T-helper 1 cell treated with Interleukin-12 subunit alpha and Interleukin-12 subunit beta and Interleukin-4 antibody, amounts not matched to agents 30 μg/mL and 1 μg/mL, for 36 hours (primary cell): Measurements from ENCODE around the gene ACHE.

Experiments
- H3K27ac Mint-ChIP-seq: one replicate; pipeline ENCODE4 v1.8.0; 2021; ENCODE audit warnings: mild to moderate bottlenecking, mixed read lengths
- H3K27me3 Mint-ChIP-seq: one replicate; pipeline ENCODE4 v1.8.0; 2021; ENCODE audit warnings: low read depth, mixed read lengths
- H3K36me3 Mint-ChIP-seq: one replicate; pipeline ENCODE4 v1.8.0; 2021; ENCODE audit warnings: low read depth, mixed read lengths
- H3K4me1 Mint-ChIP-seq: one replicate; pipeline ENCODE4 v1.8.0; 2021; ENCODE audit warnings: low read depth, mixed read lengths
- H3K4me3 Mint-ChIP-seq: one replicate; pipeline ENCODE4 v1.8.0; 2021; ENCODE audit warnings: mild to moderate bottlenecking, moderate library complexity, mixed read lengths
- H3K9me3 Mint-ChIP-seq: one replicate; pipeline ENCODE4 v1.8.0; 2021; ENCODE audit warnings: mixed read lengths

ACHE gene

DNA sequence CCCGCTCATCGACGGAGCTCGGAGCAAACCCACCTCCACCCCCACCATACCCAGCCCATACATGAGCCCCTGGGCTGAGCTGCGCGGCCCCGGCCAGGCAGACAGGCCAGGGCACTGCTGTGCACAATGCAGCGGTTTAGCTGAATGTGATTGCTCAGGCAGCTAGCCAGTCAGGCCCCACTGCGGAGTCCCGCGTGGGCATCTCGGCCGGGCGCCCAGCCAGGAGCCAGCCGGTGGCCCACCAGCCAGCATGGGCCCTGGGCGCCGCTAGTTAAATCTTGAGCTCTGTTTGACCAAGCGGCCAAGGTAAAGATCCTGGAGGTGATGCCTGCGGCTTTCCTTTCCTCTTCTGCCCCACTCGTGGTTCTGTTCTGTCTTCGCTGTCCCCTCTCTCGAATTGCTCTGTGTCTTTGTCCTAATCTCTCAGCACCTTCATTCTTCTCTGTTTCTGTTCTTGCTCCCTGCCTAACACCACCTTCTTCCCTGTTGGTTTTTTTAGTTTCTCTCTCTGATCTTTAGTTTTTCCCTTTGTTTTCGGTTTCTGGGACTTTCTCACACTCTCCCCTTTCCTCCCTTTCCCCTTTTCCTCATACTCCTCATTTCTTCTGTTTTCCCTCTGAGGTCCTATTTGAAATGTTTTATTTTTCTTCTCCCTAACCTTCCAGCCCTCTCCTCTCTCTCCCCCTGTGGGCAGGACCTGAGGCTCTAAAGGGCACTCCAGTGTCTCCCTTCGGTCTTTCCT, 12.7 kb downstream of the ACHE start:
- peaks cover 64% of the 10 kb centered on the region for H3K36me3 Mint-ChIP-seq
- no peak overlapping the region for H3K4me3 Mint-ChIP-seq
- H3K9me3 Mint-ChIP-seq, result no peaks in the 10 kb centered on the region
- no peaks in the 10 kb centered on the region for H3K27me3 Mint-ChIP-seq
- peak overlapping the region; percentile 7 for H3K27ac Mint-ChIP-seq
- peaks cover 34% of the 10 kb centered on the region for H3K4me1 Mint-ChIP-seq

DNA sequence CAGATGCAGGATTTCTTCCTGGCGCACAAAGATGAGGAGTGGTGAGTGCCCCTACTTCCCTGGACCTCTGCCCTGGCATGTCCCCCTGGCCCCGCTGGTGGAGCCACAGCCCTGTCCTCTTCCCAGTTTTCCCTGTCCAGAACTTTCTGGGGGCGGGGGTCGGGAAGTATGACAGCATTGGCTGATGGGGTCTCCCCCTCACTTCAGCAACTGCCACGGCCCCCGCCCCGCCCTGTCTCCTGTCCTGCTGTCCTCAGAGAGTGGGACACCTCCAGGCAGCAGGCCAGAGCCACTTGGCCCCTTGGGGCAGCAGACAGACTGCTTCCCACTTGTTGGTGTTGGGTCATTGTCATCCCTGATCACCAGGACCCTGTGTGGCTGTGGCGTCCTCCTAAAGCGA, 13.5 kb downstream of the ACHE start:
- Mint-ChIP-seq H3K27ac (no peak overlapping the region), H3K9me3 (no peaks in the 10 kb centered on the region), H3K27me3 (no peaks in the 10 kb centered on the region), H3K4me3 (no peak overlapping the region), H3K4me1 (peaks cover 27% of the 10 kb centered on the region), H3K36me3 (peaks cover 60% of the 10 kb centered on the region)

DNA sequence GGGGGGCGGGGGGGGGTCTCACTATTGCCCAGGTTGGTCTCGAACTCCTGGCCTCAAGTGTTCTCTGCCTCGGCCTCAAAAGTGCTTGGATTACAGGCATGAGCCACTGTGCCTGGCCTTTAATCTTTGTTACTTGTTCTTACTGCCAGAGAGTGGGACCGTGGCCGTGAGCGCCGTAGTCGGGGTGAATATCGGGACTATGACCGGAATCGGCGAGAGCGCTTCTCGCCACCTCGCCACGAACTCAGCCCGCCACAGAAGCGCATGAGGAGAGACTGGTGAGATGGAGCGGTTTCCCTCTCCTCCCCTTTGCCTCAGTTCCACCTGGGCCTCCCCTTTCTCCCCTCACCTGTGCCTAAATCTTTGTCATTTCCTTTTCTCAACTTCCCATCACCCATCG, 14.6 kb downstream of the ACHE start:
- Mint-ChIP-seq H3K9me3 (no peaks in the 10 kb centered on the region), H3K27me3 (no peaks in the 10 kb centered on the region), H3K4me1 (peaks cover 24% of the 10 kb centered on the region), H3K4me3 (no peak overlapping the region), H3K36me3 (peaks cover 54% of the 10 kb centered on the region), H3K27ac (no peak overlapping the region)

DNA sequence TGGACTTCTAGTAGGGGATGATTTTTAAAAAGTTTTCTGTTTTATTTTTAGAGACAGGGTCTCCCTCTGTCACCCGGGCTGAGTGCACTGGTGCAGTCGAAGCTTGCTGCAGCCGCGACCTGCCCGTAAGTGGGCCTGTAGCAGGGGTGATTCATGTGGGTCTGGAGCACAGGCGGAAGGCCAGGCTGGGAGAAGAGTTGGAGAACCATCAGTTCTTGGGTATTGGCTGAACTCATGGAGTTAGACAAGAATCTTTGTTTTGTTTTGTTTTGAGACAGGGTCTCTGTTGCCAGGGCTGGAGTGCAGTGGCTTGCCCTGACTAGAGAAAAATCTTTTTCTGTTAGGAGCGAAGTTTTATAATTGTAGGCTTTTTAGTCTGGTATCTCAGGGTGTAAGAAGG, 15.0 kb downstream of the ACHE start:
- Mint-ChIP-seq H3K27ac (no peak overlapping the region), H3K27me3 (no peaks in the 10 kb centered on the region), H3K4me3 (no peak overlapping the region), H3K9me3 (no peaks in the 10 kb centered on the region), H3K36me3 (peaks cover 52% of the 10 kb centered on the region), H3K4me1 (peaks cover 26% of the 10 kb centered on the region)

DNA sequence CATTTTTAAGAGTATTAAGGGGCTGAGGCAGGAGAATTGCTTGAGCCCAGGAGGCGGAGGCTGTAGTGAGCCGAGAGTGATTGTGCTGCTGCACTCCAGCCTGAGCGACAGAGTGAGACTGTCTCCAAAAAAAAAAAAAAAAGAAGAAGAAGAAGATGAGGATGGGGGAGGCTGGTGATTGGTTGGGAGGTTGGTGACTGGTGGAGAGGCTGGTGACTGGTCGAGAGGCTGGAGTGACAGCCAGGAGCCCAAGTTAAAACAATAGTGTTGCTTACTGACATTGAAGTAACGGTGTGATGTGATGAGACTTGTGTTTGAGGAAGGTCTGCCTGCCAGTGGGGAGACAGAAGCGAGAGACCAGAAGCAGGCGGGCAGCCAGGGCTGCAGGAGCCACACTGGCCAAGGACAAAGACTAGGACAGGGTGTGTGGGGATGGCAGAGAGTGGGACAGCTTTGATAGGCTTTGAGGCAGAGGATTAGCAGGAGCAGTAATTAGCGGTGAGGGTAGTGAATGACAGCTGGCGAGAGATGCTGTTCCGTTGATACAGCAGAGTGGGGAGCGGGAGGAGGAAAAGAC, 15.9 kb downstream of the ACHE start:
- peaks cover 32% of the 10 kb centered on the region for H3K4me1 Mint-ChIP-seq
- H3K9me3 Mint-ChIP-seq, result no peaks in the 10 kb centered on the region
- no peaks in the 10 kb centered on the region for H3K27me3 Mint-ChIP-seq
- H3K36me3 Mint-ChIP-seq, result peaks cover 53% of the 10 kb centered on the region
- H3K27ac Mint-ChIP-seq, result no peak overlapping the region
- no peak overlapping the region for H3K4me3 Mint-ChIP-seq

DNA sequence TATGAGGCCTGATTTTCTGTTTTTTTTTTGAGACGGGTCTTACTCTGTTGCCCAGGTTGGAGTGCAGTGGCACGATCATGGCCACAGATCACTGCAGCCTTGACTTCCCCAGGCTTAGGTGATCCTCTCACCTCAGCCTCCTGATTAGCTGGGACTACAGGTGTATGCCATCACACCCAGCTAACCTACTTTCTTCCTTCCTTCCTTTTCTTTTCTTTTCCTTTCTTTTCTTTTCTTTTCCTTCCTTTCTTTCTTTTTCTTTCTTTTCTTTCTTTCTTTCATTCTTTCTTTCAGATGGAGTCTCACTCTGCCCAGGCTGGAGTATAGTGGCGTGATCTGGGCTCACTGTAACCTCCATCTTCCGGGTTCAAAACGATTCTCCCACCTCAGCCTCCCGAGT, 17.0 kb downstream of the ACHE start:
- no peaks in the 10 kb centered on the region for H3K27me3 Mint-ChIP-seq
- H3K36me3 Mint-ChIP-seq, result peaks cover 53% of the 10 kb centered on the region
- no peaks in the 10 kb centered on the region for H3K9me3 Mint-ChIP-seq
- H3K27ac Mint-ChIP-seq, result no peak overlapping the region
- H3K4me3 Mint-ChIP-seq, result peak overlapping the region; percentile 46
- H3K4me1 Mint-ChIP-seq, result peaks cover 41% of the 10 kb centered on the region

DNA sequence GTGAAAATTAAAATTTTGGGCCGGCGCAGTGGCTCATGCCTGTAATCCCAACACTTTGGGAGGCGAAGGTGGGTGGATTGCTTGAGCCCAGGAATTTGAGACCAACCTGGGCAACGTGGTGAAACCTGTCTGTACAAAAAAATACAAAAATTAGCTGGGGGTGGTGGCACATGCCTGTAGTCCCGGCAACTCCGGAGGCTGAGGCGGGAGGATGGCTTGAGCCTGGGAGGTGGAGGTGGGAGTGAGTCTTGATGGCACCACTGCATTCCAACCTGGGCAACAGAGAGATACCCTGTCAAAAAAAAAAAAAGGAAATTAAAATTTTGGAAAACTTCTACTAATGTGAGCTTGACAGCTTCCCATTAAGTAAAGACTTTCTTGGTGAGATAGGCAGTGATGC, 17.7 kb downstream of the ACHE start:
- H3K9me3 Mint-ChIP-seq, result no peaks in the 10 kb centered on the region
- peak overlapping the region; percentile 14 for H3K4me3 Mint-ChIP-seq
- H3K27ac Mint-ChIP-seq, result no peak overlapping the region
- peaks cover 48% of the 10 kb centered on the region for H3K36me3 Mint-ChIP-seq
- H3K4me1 Mint-ChIP-seq, result peaks cover 40% of the 10 kb centered on the region
- no peaks in the 10 kb centered on the region for H3K27me3 Mint-ChIP-seq

DNA sequence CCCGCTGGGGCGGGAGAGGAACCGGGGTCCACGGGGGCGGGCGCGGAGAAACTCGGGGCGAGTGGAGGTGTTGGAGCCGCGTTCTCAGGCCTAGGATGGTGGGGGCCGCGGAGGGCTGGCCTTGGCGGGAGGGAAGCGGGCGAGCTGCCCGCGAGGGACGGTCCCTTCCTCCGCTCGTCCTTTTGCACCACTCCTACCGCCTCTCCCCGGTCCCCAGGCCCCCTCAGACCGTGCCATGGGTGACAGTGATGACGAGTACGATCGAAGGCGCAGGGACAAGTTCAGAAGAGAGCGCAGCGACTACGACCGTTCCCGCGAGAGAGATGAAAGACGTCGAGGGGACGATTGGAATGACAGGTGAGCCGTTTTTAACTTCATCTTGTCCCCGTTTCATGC, 20.3 kb downstream of the ACHE start:
- H3K27ac Mint-ChIP-seq, result peak overlapping the region; percentile 98
- no peaks in the 10 kb centered on the region for H3K27me3 Mint-ChIP-seq
- H3K36me3 Mint-ChIP-seq, result peaks cover 42% of the 10 kb centered on the region
- no peaks in the 10 kb centered on the region for H3K9me3 Mint-ChIP-seq
- H3K4me3 Mint-ChIP-seq, result peak overlapping the region; percentile 96
- H3K4me1 Mint-ChIP-seq, result peaks cover 35% of the 10 kb centered on the region

DNA sequence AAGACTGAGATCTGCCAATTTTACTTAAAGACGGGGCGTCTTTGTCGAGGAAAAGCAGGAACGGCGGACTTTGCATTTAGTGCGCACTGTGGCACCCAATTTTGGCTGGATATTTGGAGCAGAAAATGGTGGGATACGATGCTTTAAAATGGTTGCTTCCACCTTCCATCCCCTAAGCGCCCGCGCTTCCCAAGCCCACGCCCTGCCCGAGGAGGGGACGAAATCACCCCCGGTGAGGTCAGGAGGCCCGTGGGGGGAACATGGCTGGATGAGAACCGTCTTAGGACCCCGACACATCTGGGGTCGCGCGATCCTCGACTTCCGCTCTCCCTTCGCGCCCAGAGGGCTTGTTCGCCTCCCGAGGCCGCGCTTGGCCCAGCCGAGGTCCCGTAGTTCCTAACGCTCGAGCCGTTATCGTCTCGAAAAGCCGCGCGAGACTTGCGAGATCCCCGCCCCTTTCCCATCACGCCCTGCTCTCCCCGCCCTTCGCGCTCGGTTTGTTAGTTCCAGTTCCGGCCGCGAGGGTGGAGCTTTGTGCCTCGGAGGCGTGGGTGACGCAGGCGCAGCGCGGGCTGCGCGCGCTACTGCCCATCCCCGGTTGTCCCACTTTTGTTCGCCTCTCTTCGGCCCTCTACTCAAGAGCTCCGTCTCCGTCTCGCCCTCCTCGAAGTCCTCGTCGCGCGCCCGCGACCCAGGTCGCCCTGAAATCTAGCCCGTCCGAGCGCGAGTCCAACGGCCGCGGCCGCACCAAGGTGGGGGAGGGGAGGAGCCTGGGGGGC, 20.9 kb downstream of the ACHE start, which contains the start of gene SRRT:
TSS of gene SRRT (plus strand) at position 527 of the 779 bp plus-strand sequence. CDS start 488 bp downstream, outside the sequence.
- H3K9me3 Mint-ChIP-seq, result no peaks in the 10 kb centered on the region
- peaks cover 32% of the 10 kb centered on the region for H3K4me1 Mint-ChIP-seq
- H3K27ac Mint-ChIP-seq, result peak within 1 kb of the TSS; percentile 98
- peak within 1 kb of the TSS; percentile 96 for H3K4me3 Mint-ChIP-seq
- no peaks in the 10 kb centered on the region for H3K27me3 Mint-ChIP-seq
- H3K36me3 Mint-ChIP-seq, result peaks cover 38% of the 10 kb centered on the region

DNA sequence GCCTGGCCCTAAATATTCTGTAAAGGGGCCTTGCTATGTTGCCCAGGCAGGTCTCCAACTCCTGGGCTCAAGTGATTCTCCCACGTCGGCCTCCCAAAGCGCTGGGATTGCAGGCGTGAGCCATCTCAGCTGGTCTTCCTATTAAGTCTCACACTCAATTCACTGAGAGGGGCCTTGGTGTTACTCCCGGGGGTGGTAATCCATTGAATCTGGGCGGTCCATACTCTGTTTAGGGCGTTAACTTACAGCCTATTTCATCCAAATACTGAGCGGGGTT, 21.4 kb downstream of the ACHE start:
- peak overlapping the region; percentile 98 for H3K27ac Mint-ChIP-seq
- H3K9me3 Mint-ChIP-seq, result no peaks in the 10 kb centered on the region
- peaks cover 29% of the 10 kb centered on the region for H3K4me1 Mint-ChIP-seq
- peak overlapping the region; percentile 96 for H3K4me3 Mint-ChIP-seq
- peaks cover 37% of the 10 kb centered on the region for H3K36me3 Mint-ChIP-seq
- H3K27me3 Mint-ChIP-seq, result no peaks in the 10 kb centered on the region

DNA sequence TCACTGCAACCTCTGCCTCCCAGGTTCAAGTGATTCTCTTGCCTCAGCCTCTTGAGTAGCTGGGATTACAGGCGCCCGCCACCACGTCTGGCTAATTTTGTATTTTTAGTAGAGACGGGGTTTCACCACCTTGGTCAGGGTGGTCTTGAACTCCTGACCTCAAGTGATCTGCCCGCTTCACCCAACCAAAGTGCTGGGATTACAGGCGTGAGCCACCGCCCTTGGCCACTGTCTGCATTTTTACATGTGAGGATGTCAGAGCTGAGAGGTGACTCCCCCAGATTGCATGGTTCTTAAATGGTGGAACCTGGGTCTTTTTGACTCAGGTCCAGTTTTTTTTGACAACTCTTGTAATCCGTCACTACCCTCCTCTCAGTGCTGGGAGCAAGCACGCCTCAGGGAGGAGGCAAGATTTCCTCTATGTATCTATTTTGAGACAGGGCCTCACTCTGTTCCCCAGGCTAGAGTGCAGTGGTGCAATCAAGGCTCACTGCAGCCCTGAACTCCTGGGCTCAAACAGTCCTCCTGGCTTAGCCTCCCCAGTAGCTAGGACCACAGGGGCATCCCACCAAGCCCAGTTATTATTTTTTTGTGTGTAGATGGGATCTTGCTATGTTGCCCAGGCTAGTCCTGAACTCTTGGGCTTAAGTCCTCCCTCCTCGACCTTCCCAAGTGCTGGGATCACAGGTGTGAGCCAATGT, 21.9 kb downstream of the ACHE start:
- H3K9me3 Mint-ChIP-seq, result no peaks in the 10 kb centered on the region
- peaks cover 35% of the 10 kb centered on the region for H3K36me3 Mint-ChIP-seq
- no peaks in the 10 kb centered on the region for H3K27me3 Mint-ChIP-seq
- peaks cover 27% of the 10 kb centered on the region for H3K4me1 Mint-ChIP-seq
- peak overlapping the region; percentile 98 for H3K27ac Mint-ChIP-seq
- peak overlapping the region; percentile 96 for H3K4me3 Mint-ChIP-seq

DNA sequence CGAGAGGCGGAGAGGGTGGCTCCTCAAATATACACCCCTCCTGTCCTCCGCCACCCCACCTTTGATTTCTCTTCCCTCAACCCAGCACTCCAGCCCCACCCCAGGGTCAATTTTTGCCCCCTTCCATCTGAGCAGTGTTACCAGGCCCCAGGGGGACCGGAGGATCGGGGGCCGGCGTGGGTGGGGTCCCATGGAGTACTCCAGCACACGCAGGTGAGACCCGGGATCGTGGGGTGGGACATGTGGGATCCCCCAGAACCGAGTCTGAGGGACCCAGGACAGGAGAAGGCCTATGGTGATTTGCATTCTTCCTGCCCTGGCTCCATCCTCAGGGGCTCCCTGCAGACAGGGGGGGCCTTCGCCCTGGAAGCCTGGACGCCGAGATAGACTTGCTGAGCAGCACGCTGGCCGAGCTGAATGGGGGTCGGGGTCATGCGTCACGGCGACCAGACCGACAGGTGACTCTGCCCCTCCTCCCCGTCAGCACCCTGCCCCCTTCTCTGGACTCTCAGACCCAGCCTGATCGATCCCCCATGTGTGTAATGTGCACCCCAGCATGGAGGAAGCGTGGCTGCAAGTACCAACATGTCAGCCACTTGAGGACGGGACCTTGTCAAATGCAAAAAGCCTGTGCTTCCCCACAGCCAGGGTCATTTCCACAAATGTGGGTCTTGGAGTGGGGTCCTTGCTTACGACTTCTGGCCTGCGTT, 27.8 kb downstream of the ACHE start:
- Mint-ChIP-seq H3K4me1 (peaks cover 15% of the 10 kb centered on the region), H3K27me3 (no peaks in the 10 kb centered on the region), H3K27ac (peak overlapping the region; percentile 73), H3K9me3 (no peaks in the 10 kb centered on the region), H3K36me3 (peaks cover 13% of the 10 kb centered on the region), H3K4me3 (peak overlapping the region; percentile 76)

DNA sequence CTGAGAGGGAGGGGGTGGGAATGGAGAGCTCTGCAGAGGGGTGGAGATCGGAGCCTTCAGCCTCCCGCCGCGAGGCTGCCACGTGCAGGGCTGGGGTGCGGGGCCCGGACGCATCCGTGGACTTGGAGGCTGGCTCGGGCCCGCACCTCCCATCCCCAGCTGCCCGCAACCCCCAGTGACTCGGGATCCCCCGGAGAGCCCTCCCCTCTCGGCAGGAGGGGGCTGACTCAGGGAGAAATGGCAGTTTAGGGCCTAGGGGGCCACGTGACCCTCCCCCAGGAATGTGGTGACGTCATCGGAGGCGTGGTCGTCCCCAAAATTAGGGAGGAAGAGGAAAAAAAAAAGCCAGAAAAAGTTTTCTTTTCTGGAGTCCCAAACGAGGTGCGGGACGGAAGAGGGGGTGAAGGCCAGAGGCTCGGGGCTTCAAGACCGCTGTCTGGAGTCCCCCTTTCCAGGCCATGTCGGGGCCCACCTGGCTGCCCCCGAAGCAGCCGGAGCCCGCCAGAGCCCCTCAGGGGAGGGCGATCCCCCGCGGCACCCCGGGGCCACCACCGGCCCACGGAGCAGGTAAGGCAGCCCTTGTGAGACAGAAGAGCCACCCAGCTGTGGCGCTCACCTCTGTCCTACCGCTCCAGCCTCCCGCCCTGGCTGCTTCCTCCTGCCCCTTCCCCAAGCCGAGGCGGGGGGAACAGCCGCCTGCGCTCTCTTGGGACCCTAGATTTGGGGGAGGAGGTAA, 28.5 kb downstream of the ACHE start, which contains the start of gene TRIP6:
TSS of gene TRIP6 (plus strand) at position 348 of the 736 bp plus-strand sequence. CDS start at position 459, 111 bp downstream.
- Mint-ChIP-seq H3K27me3 (no peaks in the 10 kb centered on the region), H3K4me1 (peaks cover 15% of the 10 kb centered on the region), H3K4me3 (peak within 1 kb of the TSS; percentile 87), H3K27ac (peak within 1 kb of the TSS; percentile 88), H3K9me3 (no peaks in the 10 kb centered on the region), H3K36me3 (peaks cover 13% of the 10 kb centered on the region)
